HepG2 (cell line): ENCODE measurements around the gene ZC3H18. TPM values are rescaled to one million over a fixed set of nuclear protein-coding genes. Genes with fewer than 3 reads are reported as not detected.

Experiments
- ATF2 ChIP-seq: sonication (generic); formaldehyde crosslinking; IDR thresholded peaks from 2 replicates; pipeline ENCODE4 v1.4.0; 2020; ENCODE audit warnings: missing genetic modification reagents
- FOXO4 ChIP-seq: sonication (generic); formaldehyde crosslinking; conservative IDR thresholded peaks from 2 replicates; pipeline ENCODE4 v1.8.1; 2023; ENCODE audit warnings: missing genetic modification reagents
- GATAD1 ChIP-seq: IDR thresholded peaks from 2 replicates; pipeline ENCODE4 v1.6.1; 2016; ENCODE audit warnings: missing genetic modification reagents, missing compliant biosample characterization
- MAZ ChIP-seq, 2 experiments: sonication (generic) in 1 of 2; formaldehyde crosslinking in 1 of 2; IDR thresholded peaks; 2 replicates each; pipeline versions ENCODE4 v1.5.0 to v1.6.1; 2012 to 2020; ENCODE audit warnings: low read depth in 2 of 2, mild to moderate bottlenecking in 2 of 2, borderline replicate concordance in 1 of 2, improper control_type of control experiment in 1 of 2, low read length in 1 of 2, missing genetic modification reagents in 1 of 2, moderate library complexity in 1 of 2
- NFE2L2 ChIP-seq: fragments of 150-350 bp; IDR thresholded peaks from 2 replicates; pipeline ENCODE4 v1.6.1; 2014; ENCODE audit warnings: low read length
- TRIM22 ChIP-seq: fragments of 450-650 bp; IDR thresholded peaks from 2 replicates; pipeline ENCODE4 v1.6.1; 2017
- ZFP90 ChIP-seq: sonication (generic); formaldehyde crosslinking; IDR thresholded peaks from 2 replicates; pipeline ENCODE4 v1.8.0; 2022; ENCODE audit warnings: missing genetic modification reagents, mild to moderate bottlenecking, inconsistent platforms, borderline replicate concordance
- ZNF44 ChIP-seq: sonication (generic); formaldehyde crosslinking; IDR thresholded peaks from 2 replicates; pipeline ENCODE4 v1.5.1; 2020; ENCODE audit warnings: mild to moderate bottlenecking, missing genetic modification reagents
- ZNF446 ChIP-seq: sonication (generic); formaldehyde crosslinking; IDR thresholded peaks from 2 replicates; pipeline ENCODE4 v1.5.0; 2020; ENCODE audit warnings: mild to moderate bottlenecking, missing genetic modification reagents
- ZNF639 ChIP-seq: conservative IDR thresholded peaks from 2 replicates; pipeline ENCODE4 v1.6.1; 2018; ENCODE audit warnings: missing genetic modification reagents
- ZNF781 ChIP-seq: sonication (generic); formaldehyde crosslinking; IDR thresholded peaks from 2 replicates; pipeline ENCODE4 v1.5.1; 2020; ENCODE audit warnings: borderline replicate concordance, mild to moderate bottlenecking, missing genetic modification reagents; ENCODE audit errors: not compliant biosample characterization
- polyA plus RNA-seq, 8 experiments: library from polyadenylated mRNA; depleted of rRNA in 3 of 8; stranded (reverse) in 7 of 8; unstranded in 1 of 8; fragments of >200 nt; fragmentation: Illumina TruSeq in 4 of 8; extraction: Trizol in 4 of 8; gene quantifications; 2 replicates each; pipeline versions ENCODE4 v1.2.1 to v1.2.3, GENCODE V29; 2011 to 2016; ENCODE audit warnings: low read depth in 4 of 8, missing spikeins in 1 of 8, mixed read lengths in 1 of 8; ENCODE audit not compliant: insufficient read depth in 1 of 8
- total RNA-seq, 5 experiments: library from RNA; depleted of rRNA; stranded (reverse); fragments of >200 nt; fragmentation: Illumina TruSeq; extraction: Trizol; gene quantifications; 2 replicates each; pipeline ENCODE4 v1.2.3, GENCODE V29; 2016; ENCODE audit warnings: low read depth in 1 of 5
- TF ChIP-seq, protein P1 (sequence below): sonication (generic); formaldehyde crosslinking; IDR thresholded peaks from 2 replicates; pipeline ENCODE4 v1.8.0; 2022; ENCODE audit warnings: missing genetic modification reagents, mild to moderate bottlenecking, inconsistent platforms, borderline replicate concordance
- TF ChIP-seq, protein P2 (sequence below): sonication (generic); formaldehyde crosslinking; IDR thresholded peaks from 2 replicates; pipeline ENCODE4 v1.9.0; 2022; ENCODE audit warnings: low read depth, missing genetic modification reagents
- TF ChIP-seq, protein P3 (sequence below): sonication (generic); formaldehyde crosslinking; IDR thresholded peaks from 2 replicates; pipeline ENCODE4 v1.4.0; 2020; ENCODE audit warnings: mild to moderate bottlenecking, missing genetic modification reagents

Gene ZC3H18
- total and polyA plus RNA-seq, 2 of the 13 experiments (the other 11 are each of a cell fraction or from before 2014, with no cell fraction given): 11.2 to 27.4 TPM

DNA sequence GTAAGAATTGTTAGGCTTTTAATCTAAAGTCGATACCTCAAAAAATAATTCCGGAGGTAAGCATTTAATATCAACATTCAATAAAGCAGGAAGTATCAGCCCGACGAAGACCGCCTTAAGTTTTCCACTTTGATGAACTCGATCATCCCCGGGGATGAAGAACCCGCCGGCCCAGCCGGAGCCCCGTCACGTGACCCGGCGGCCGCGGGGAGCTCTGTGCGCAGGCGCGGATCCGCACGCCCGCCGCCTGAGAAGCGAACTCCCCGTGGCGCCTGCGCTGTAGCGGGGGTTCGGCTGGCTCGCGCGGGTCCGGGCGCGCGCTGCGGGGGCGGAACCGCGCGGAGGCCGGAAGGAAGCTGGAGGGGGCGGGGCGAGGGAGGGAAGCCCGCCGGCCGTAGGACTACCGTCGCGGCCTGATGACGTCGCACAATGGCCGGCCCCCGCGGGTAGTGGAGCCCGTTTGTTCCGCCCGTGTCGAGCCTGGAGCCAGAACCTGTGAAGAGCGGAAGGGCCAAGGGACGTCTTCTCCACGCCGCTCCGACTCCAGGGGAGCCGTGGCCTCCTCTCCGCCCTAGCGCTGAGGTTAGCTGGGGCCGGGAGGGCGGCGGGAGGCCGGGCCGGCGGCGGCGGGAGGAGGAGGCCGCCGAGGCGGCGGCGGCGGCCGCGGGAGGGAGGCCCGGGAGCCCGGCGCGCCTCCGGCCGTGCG, at the start of gene ZC3H18 (continued):
- TF ChIP-seq ZNF639 (CRISPR knock-in tag): peak; percentile 85
- TF ChIP-seq NFE2L2: no peak
- TF ChIP-seq ZNF44 (CRISPR knock-in tag): no peak
- TF ChIP-seq ATF2 (CRISPR knock-in tag): peak; percentile 67; the same call in 1 of the 2 replicates
- peak; percentile 99 for TF ChIP-seq GATAD1 (CRISPR knock-in tag)
- TF ChIP-seq ZNF446 (CRISPR knock-in tag): peak; percentile 61
- TF ChIP-seq, protein P1, sequence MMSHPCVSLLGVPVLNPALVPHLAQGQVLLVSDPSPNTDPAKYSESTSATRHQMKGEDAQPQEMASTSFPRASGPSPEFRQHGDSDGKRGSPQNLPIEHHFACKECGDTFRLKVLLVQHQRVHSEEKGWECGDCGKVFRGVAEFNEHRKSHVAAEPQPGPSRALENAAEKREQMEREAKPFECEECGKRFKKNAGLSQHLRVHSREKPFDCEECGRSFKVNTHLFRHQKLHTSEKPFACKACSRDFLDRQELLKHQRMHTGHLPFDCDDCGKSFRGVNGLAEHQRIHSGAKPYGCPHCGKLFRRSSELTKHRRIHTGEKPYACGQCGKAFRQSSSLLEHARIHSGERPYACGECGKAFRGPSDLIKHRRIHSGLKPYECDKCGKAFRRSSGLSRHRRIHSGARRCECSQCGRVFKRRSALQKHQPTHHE (CRISPR knock-in tag): peak; percentile 68; the same call in 1 of the 2 replicates
- no peak for TF ChIP-seq TRIM22
- no peak for TF ChIP-seq FOXO4 (CRISPR knock-in tag)
- peak; percentile 96 for TF ChIP-seq MAZ (IDR thresholded peaks at IDR 0.05; ENCODE audit: borderline replicate concordance, low read depth, low read length)
- peak; percentile 90 for TF ChIP-seq MAZ (CRISPR knock-in tag; IDR thresholded peaks at IDR 0.05; ENCODE audit: low read depth)
- TF ChIP-seq, protein P2, sequence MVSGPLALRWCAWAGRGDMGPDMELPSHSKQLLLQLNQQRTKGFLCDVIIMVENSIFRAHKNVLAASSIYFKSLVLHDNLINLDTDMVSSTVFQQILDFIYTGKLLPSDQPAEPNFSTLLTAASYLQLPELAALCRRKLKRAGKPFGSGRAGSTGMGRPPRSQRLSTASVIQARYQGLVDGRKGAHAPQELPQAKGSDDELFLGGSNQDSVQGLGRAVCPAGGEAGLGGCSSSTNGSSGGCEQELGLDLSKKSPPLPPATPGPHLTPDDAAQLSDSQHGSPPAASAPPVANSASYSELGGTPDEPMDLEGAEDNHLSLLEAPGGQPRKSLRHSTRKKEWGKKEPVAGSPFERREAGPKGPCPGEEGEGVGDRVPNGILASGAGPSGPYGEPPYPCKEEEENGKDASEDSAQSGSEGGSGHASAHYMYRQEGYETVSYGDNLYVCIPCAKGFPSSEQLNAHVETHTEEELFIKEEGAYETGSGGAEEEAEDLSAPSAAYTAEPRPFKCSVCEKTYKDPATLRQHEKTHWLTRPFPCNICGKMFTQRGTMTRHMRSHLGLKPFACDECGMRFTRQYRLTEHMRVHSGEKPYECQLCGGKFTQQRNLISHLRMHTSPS (CRISPR knock-in tag): no peak
- TF ChIP-seq ZFP90 (CRISPR knock-in tag): peak; percentile 88; the same call in 1 of the 2 replicates
- TF ChIP-seq, protein P3, sequence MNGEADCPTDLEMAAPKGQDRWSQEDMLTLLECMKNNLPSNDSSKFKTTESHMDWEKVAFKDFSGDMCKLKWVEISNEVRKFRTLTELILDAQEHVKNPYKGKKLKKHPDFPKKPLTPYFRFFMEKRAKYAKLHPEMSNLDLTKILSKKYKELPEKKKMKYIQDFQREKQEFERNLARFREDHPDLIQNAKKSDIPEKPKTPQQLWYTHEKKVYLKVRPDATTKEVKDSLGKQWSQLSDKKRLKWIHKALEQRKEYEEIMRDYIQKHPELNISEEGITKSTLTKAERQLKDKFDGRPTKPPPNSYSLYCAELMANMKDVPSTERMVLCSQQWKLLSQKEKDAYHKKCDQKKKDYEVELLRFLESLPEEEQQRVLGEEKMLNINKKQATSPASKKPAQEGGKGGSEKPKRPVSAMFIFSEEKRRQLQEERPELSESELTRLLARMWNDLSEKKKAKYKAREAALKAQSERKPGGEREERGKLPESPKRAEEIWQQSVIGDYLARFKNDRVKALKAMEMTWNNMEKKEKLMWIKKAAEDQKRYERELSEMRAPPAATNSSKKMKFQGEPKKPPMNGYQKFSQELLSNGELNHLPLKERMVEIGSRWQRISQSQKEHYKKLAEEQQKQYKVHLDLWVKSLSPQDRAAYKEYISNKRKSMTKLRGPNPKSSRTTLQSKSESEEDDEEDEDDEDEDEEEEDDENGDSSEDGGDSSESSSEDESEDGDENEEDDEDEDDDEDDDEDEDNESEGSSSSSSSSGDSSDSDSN: peak; percentile 76
- TF ChIP-seq ZNF781: no peak
